Cardiac muscle cell (in vitro differentiated cells and primary cell): ENCODE data around the gene KCNC1. TPM values are rescaled to one million over a fixed set of nuclear protein-coding genes. Genes with fewer than 3 reads are reported as not detected.

ENCODE experiments used
- DNase-seq, 2 donors: peaks; one replicate each; pipeline versions ENCODE4 v3.0.0 to v3.0.0-alpha.2; 2010 to 2017; ENCODE audit warnings: low read depth in 1 of 2, low spot score in 1 of 2
- H3K27ac ChIP-seq: fragments of 200-600 bp; sonication (generic); 2 replicates; pipeline ENCODE4 v1.5.1; 2016
- H3K27me3 ChIP-seq: fragments of 200-600 bp; sonication (generic); 2 replicates; pipeline ENCODE4 v1.6.0; 2016; ENCODE audit warnings: control low read depth
- H3K36me3 ChIP-seq: fragments of 200-600 bp; sonication (generic); 2 replicates; pipeline ENCODE4 v1.5.1; 2016; ENCODE audit warnings: control low read depth
- H3K4me1 ChIP-seq: fragments of 200-600 bp; sonication (generic); 2 replicates; pipeline ENCODE4 v1.8.1; 2017; ENCODE audit warnings: low read depth, mild to moderate bottlenecking, mixed run types
- H3K4me3 ChIP-seq: fragments of 200-600 bp; sonication (generic); 2 replicates; pipeline ENCODE4 v1.5.1; 2016; ENCODE audit warnings: mild to moderate bottlenecking
- H3K9me3 ChIP-seq: fragments of 200-600 bp; sonication (generic); 2 replicates; pipeline ENCODE4 v1.5.1; 2017; ENCODE audit warnings: low read depth, mild to moderate bottlenecking, control low read depth
- CTCF ChIP-seq: IDR thresholded peaks from 2 replicates; pipeline ENCODE4 v1.5.1; 2012; ENCODE audit warnings: low read depth, mild to moderate bottlenecking, low read length
- polyA plus RNA-seq: library from polyadenylated mRNA; unstranded; fragments of >200 nt; fragmentation: Nextera tagmentation; extraction: Ambion mirVana; gene quantifications from 2 replicates; pipeline ENCODE4 v1.2.1, GENCODE V29; 2016
- total RNA-seq: library from RNA; depleted of rRNA; stranded (reverse); fragments of >200 nt; gene quantifications from 2 replicates; pipeline ENCODE4 v1.2.3, GENCODE V29; 2016

The KCNC1 gene
- total and polyA plus RNA-seq, 2 experiments from 2014 or later: 0.46 TPM; not detected in 1

- no peaks in the 10 kb centered on the region for H3K36me3 ChIP-seq
- H3K4me3 ChIP-seq: no peak overlapping the region
- H3K27ac ChIP-seq: no peak overlapping the region
- no peak for TF ChIP-seq CTCF
- no peaks in the 10 kb centered on the region for H3K9me3 ChIP-seq
- DNase-seq: peak in 1 of 2 donors; percentile 46
- H3K4me1 ChIP-seq: no peaks in the 10 kb centered on the region
- no peaks in the 10 kb centered on the region for H3K27me3 ChIP-seq
These were observed 93.8 kb downstream of the KCNC1 start for GRCh38 chr11:17828311-17828751.

GRCh38 chr11:17831228-17831627 is 96.6 kb downstream of the KCNC1 start:
- H3K9me3 ChIP-seq: no peaks in the 10 kb centered on the region
- no peak overlapping the region for H3K27ac ChIP-seq
- H3K4me3 ChIP-seq: no peak overlapping the region
- no peaks in the 10 kb centered on the region for H3K4me1 ChIP-seq
- no peak for DNase-seq
- H3K36me3 ChIP-seq: no peaks in the 10 kb centered on the region
- no peaks in the 10 kb centered on the region for H3K27me3 ChIP-seq
- no peak for TF ChIP-seq CTCF

GRCh38 chr11:17831883-17832282 is 97.3 kb downstream of the KCNC1 start:
- no peak for DNase-seq
- H3K4me3 ChIP-seq: no peak overlapping the region
- no peak for TF ChIP-seq CTCF
- H3K9me3 ChIP-seq: no peaks in the 10 kb centered on the region
- no peaks in the 10 kb centered on the region for H3K27me3 ChIP-seq
- H3K36me3 ChIP-seq: no peaks in the 10 kb centered on the region
- no peak overlapping the region for H3K27ac ChIP-seq
- no peaks in the 10 kb centered on the region for H3K4me1 ChIP-seq

Other genes with a start within 250 kb of the KCNC1 start
- gene USH1C, start 190.4 kb upstream of the KCNC1 start, total RNA-seq: 0.04 and 0.54 TPM in 2 replicates
- not detected in 2 replicates for gene USH1C, start 190.4 kb upstream of the KCNC1 start, polyA plus RNA-seq
- gene OTOG, start 187.5 kb upstream of the KCNC1 start, total RNA-seq: 0.14 and 0.15 TPM in 2 replicates
- gene OTOG, start 187.5 kb upstream of the KCNC1 start, polyA plus RNA-seq: 0.49 TPM in 1 of 2 replicates, not detected in the other
- not detected in 2 replicates for gene MYOD1, start 15.2 kb upstream of the KCNC1 start, total RNA-seq
- gene MYOD1, start 15.2 kb upstream of the KCNC1 start, polyA plus RNA-seq: not detected in 2 replicates